Activated CD4-positive, alpha-beta T cell treated with anti-CD3 and anti-CD28 coated beads for 24 hours (primary cell): ENCODE results near the gene CYP2S1.
A peak's percentile ranks its signal among the peaks of the same experiment; 100 is the strongest.
"Not testable (repeated sequence)": the region's sequence is repeated elsewhere in the genome, so short reads cannot be mapped to it uniquely, and the experiment has no call there.

Experiments
- DNase-seq, 2 donors: peaks; one replicate each; pipeline ENCODE4 v3.0.0-alpha.2; 2020; ENCODE audit warnings: low read depth in 2 of 2

The CYP2S1 gene

GRCh38 chr19:41192574-41193429 is at the start of gene CYP2S1:
Gene CYP2S1 (plus strand): TSS chr19:41193219. CDS start chr19:41193265, 46 bp downstream.
- peak in 1 of 2 donors; percentile 18 for DNase-seq

- DNase-seq: peak; percentile 78 to 88
Measured at GRCh38 chr19:41144403-41144802, 48.6 kb upstream of the CYP2S1 start.

DNA sequence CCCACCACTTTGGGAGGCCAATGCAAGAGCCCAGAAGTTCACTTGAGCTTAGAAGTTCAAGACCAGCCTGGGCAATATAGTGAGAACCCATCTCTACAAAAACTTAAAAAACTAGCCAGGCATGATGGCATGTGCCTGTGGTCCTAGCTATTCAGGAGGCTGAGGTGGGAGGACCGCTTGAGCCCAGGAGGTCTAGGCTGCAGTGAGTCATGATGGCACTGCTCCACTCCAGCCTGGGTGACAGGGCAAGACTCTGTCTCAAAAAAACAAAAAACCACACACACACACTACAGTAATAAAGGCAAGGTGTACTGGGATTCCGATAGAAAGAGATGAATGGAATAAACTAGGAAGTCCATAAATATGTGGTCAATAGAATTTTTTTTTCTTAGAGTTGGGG is 43.2 kb upstream of the CYP2S1 start:
- no peak for DNase-seq

DNA sequence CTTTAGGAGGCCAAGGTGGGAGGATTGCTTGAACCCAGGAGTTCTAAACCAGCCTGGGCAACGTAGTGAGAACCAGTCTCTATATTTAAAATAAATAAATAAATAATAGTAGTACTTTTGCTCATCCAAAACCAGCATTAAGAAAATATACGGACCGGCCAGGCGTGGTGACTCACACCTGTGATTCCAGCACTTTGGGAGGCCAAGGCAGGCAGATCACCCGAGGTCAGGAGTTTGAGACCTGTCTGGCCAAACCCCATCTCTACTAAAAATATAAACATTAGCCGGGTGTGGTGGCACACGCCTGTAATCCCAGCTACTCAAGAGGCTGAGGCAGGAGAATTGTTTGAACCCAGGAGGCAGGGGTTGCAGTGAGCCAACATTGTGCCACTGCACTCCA is 42.0 kb upstream of the CYP2S1 start:
- DNase-seq: not testable (repeated sequence)

- DNase-seq: no peak
Measured at GRCh38 chr19:41154060-41154459, 39.0 kb upstream of the CYP2S1 start.

GRCh38 chr19:41156207-41156606 is 36.8 kb upstream of the CYP2S1 start:
- no peak for DNase-seq

DNA sequence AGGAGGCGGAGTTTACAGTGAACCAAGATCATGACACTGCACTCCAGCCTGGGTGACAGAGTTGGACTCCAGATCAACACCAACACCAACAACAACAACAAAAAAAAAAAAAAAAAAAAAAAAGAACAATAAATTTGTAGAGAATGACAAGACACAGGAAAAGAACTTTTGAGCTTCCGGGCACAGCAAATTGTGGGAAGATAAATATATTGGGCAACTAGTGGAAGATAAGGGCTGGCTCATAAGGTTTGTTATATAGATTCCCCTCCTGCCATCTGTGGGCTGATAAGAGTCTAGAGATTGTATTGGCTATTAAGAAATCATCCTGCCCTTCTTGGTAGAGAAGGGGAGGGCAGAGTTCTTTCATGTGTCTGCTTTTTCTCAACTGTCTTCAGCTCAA is 33.1 kb upstream of the CYP2S1 start:
- no peak for DNase-seq

- no peak for DNase-seq
Measured at GRCh38 chr19:41161903-41162302, 31.1 kb upstream of the CYP2S1 start.

DNA sequence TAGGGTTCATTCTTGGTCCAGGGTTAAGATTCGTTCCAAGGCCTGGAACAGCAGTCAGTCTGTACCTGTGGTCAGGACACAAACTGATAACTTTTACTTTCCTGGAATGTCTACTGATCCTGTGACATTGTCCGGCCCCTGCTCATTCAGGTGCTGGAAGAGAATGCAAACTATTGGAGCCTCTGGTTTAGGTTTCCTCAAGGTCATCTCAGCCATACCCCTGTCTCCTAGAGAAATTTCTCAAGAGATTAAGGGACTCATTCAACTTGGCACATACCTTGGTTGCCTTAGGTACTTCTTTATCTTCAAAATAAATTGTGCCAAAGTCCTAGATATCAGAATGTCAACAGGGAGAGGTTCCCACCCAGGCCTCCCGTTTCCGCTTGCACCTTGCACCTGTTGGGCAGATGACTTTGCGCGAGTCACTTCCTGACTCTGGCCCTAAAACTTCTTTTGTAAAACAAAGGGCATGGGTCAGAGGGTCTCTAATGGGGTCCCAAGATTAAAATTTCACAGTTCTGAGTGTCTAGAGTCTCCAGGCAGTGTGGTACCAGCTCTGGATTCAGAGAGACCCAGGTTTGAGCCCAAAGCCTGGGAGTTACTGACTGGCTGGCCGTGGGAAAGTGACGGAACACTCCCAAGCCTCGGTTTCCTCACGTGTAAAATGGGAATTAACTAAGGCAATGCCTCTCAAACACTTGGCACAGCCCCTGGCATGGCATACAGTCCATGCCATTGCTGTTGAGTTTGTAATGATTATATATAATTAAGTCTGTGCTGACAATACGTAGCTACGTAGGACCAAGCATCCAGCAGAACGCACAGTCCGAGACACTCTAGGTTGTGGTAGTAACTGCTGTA is 25.8 kb upstream of the CYP2S1 start:
- no peak for DNase-seq

GRCh38 chr19:41172297-41173164 is 20.5 kb upstream of the CYP2S1 start:
- no peak for DNase-seq

DNA sequence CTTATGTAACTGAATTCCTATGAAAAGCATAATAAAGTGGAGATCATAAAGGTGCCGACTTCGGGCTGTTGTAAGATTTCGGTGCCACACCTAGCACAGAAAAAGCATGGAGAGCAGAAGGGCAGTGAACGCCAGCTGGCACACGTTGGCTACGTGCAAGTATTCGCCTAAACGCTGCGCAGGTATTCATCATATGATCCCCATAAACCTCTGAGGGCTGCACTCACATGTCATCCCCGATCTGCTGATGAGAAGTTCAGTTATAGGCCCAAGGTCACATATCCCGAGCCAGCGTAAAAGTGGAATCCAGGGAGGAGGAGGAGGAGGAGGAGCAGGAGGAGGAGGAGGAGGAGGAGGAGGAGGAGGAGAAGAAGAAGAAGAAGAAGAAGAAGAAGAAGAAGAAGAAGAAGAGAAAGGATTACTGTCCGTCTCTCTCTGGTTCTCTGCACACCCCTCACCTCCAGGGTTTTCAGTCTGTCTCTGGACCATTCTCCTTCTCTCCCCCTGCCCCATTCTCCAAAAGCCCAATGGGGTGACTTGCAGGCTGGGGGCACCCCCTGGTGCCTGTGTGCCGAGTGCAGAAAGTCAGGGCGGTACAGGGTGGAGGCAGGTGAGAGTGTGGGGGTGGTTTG is 18.6 kb upstream of the CYP2S1 start:
- DNase-seq: no peak

GRCh38 chr19:41175801-41176777 is 16.9 kb upstream of the CYP2S1 start:
- DNase-seq: peak; percentile 19 to 21

GRCh38 chr19:41180173-41180572 is 12.8 kb upstream of the CYP2S1 start:
- not testable (repeated sequence) for DNase-seq

- no peak for DNase-seq
Measured at GRCh38 chr19:41186971-41187883, 5.8 kb upstream of the CYP2S1 start.

DNA sequence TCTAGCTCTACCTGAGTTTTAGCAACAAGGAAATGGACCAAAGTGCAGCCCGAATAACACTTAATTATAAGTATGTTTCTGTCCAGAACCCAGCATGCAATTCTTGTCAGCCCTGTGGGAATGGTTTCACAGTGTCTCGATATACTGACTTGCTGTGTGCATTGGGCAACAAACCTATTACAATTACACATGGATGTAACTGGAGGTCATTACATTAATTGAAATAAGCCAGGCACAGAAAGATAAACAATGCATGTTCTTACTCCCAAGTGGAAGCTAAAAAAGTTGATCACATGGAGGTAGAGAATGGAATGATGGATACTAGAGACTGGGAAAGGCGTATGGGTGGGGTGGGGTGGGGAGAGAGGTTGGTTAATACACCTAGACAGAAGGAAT is 5.1 kb upstream of the CYP2S1 start:
- DNase-seq: no peak

DNA sequence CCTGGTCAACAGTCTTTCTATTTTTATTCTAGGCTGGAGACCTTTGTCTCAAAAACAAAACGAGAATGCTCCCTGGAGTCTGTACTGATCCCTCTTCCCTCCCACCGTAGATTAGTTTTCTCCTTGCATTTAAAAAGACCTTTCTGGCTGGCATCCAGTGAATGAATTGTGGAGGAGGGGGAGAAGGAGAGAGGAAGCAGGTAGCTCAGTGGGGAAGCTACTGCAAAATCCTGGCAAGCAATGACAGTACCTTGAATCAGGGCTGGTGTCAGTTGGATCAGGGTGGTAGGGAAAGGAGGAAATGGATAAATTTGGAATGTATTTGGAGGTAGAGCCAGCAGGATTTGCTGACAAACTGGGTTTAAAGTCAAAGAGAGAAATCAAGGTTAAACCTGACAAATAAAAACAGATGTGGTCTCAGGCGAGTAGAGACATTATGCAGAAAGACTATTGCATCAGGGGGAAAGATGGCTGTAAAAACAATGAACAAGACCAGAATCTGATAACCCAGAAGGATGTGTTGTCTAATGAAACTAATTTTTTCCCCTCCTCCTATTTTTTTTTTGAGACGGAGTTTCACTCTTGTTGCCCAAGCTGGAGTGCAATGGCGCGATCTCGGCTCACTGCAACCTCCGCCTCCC is 3.5 kb upstream of the CYP2S1 start:
- no peak for DNase-seq

- no peak for DNase-seq
Measured at GRCh38 chr19:41193430-41194156, 574 bp downstream of the CYP2S1 start.

GRCh38 chr19:41194157-41194552 is 1.1 kb downstream of the CYP2S1 start:
- DNase-seq: no peak
